Measurements from ENCODE around the gene POR.

POR gene

GRCh38 chr7:75957021-75957736 lies 42.2 kb downstream of the POR start:
- Histone ChIP-seq H3K9ac (no peak overlapping the region), H2AFZ (no peak overlapping the region), H3K27me3 (ENCODE audit: control insufficient read depth, insufficient read depth, low read length) (no peaks in the 10 kb centered on the region), H3K27ac (no peak overlapping the region), H3K4me1 (peaks cover 25% of the 10 kb centered on the region), H3K9me3 (ENCODE audit: control insufficient read depth, low read length) (no peaks in the 10 kb centered on the region), H3K4me2 (ENCODE audit: low read length) (no peak overlapping the region), H3K79me2 (peaks cover 6% of the 10 kb centered on the region), H3K36me3 (ENCODE audit: control insufficient read depth, insufficient read depth, low read length) (no peaks in the 10 kb centered on the region), H3K4me3 (ENCODE audit: low read depth, low read length) (no peak overlapping the region)
- TF ChIP-seq, protein P1, sequence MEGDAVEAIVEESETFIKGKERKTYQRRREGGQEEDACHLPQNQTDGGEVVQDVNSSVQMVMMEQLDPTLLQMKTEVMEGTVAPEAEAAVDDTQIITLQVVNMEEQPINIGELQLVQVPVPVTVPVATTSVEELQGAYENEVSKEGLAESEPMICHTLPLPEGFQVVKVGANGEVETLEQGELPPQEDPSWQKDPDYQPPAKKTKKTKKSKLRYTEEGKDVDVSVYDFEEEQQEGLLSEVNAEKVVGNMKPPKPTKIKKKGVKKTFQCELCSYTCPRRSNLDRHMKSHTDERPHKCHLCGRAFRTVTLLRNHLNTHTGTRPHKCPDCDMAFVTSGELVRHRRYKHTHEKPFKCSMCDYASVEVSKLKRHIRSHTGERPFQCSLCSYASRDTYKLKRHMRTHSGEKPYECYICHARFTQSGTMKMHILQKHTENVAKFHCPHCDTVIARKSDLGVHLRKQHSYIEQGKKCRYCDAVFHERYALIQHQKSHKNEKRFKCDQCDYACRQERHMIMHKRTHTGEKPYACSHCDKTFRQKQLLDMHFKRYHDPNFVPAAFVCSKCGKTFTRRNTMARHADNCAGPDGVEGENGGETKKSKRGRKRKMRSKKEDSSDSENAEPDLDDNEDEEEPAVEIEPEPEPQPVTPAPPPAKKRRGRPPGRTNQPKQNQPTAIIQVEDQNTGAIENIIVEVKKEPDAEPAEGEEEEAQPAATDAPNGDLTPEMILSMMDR (IDR thresholded peaks at IDR 0.05) = no peak

- no peaks in the 10 kb centered on the region for H3K36me3 ChIP-seq (ENCODE audit: control insufficient read depth, insufficient read depth, low read length)
- H3K4me1 ChIP-seq = peaks cover 38% of the 10 kb centered on the region
- no peaks in the 10 kb centered on the region for H3K9me3 ChIP-seq (ENCODE audit: control insufficient read depth, low read length)
- H3K4me2 ChIP-seq (ENCODE audit: low read length) = no peak overlapping the region
- H3K4me3 ChIP-seq (ENCODE audit: low read depth, low read length) = no peak overlapping the region
- H2AFZ ChIP-seq = no peak overlapping the region
- peak overlapping the region; percentile 7 for H3K27ac ChIP-seq
- H3K9ac ChIP-seq = no peak overlapping the region
- peaks cover 10% of the 10 kb centered on the region for H3K79me2 ChIP-seq
- TF ChIP-seq, protein P1 (IDR thresholded peaks at IDR 0.05) = no peak
- no peaks in the 10 kb centered on the region for H3K27me3 ChIP-seq (ENCODE audit: control insufficient read depth, insufficient read depth, low read length)
Measured at GRCh38 chr7:75958802-75959543, 44.0 kb downstream of the POR start.

- H3K4me1 ChIP-seq = peaks cover 38% of the 10 kb centered on the region
- H3K27ac ChIP-seq = no peak overlapping the region
- H3K4me3 ChIP-seq (ENCODE audit: low read depth, low read length) = no peak overlapping the region
Measured at GRCh38 chr7:75960372-75960771, 45.4 kb downstream of the POR start.

DNA sequence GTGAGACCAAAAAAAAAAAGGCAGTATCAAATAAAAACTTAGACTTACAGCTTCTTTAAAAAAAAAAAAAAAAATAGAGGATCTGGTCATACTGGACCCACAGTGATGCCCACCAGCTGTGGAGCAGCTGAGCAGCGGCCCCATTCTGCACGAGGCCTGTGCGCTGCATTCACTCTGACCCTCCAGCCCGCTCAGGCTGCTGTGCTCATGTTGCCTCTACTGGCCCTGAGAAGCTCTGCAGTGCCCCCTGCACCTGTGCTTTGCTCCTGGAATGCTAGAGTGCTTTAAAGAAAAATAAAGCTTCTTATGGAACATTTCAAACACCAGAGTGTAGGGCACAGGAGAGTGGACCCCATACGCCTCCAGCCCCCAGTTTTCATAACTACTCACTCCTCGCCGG lies 46.3 kb downstream of the POR start:
- TF ChIP-seq, protein P1 (IDR thresholded peaks at IDR 0.05) = peak; percentile 13

More at GRCh38 chr7:75960372-75960771, 45.4 kb downstream of the POR start:
- Histone ChIP-seq H3K4me2 (ENCODE audit: low read length) (no peak overlapping the region), H3K36me3 (ENCODE audit: control insufficient read depth, insufficient read depth, low read length) (no peaks in the 10 kb centered on the region), H3K27me3 (ENCODE audit: control insufficient read depth, insufficient read depth, low read length) (no peaks in the 10 kb centered on the region), H2AFZ (no peak overlapping the region), H3K9ac (no peak overlapping the region), H3K9me3 (ENCODE audit: control insufficient read depth, low read length) (no peaks in the 10 kb centered on the region), H3K79me2 (peaks cover 13% of the 10 kb centered on the region)
- TF ChIP-seq, protein P1 (IDR thresholded peaks at IDR 0.05) = no peak

More for the DNA sequence above, 46.3 kb downstream of the POR start:
- Histone ChIP-seq H3K27me3 (ENCODE audit: control insufficient read depth, insufficient read depth, low read length) (no peaks in the 10 kb centered on the region), H3K4me1 (peaks cover 38% of the 10 kb centered on the region), H3K27ac (no peak overlapping the region), H3K36me3 (ENCODE audit: control insufficient read depth, insufficient read depth, low read length) (no peaks in the 10 kb centered on the region), H3K4me3 (ENCODE audit: low read depth, low read length) (no peak overlapping the region), H3K9me3 (ENCODE audit: control insufficient read depth, low read length) (no peaks in the 10 kb centered on the region), H3K4me2 (ENCODE audit: low read length) (no peak overlapping the region), H2AFZ (no peak overlapping the region), H3K9ac (no peak overlapping the region), H3K79me2 (peaks cover 20% of the 10 kb centered on the region)

Measured in parathyroid adenoma (tissue), 2 donors.